ENCODE data around the gene KCNG3.

Gene KCNG3, protein sequence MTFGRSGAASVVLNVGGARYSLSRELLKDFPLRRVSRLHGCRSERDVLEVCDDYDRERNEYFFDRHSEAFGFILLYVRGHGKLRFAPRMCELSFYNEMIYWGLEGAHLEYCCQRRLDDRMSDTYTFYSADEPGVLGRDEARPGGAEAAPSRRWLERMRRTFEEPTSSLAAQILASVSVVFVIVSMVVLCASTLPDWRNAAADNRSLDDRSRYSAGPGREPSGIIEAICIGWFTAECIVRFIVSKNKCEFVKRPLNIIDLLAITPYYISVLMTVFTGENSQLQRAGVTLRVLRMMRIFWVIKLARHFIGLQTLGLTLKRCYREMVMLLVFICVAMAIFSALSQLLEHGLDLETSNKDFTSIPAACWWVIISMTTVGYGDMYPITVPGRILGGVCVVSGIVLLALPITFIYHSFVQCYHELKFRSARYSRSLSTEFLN

GRCh38 chr2:42493468-42494354, at the start of gene KCNG3:
TSS of gene KCNG3 (minus strand) at chr2:42493982. CDS start at chr2:42493501, 481 bp downstream.
- H3K4me1 ChIP-seq (ENCODE audit: control insufficient read depth in 1 of 2, insufficient read depth in 1 of 2, low read depth in 1 of 2, low read length in 1 of 2) = peaks cover 20 to 23% of the 10 kb centered on the region in 2 experiments
- H3K36me3 ChIP-seq = no peaks in the 10 kb centered on the region
- H3K27ac ChIP-seq = no peak within 1 kb of the TSS
- no peak for TF ChIP-seq CTCF (IDR thresholded peaks at IDR 0.05)
- peak within 1 kb of the TSS; percentile 49 to 62 for H3K4me3 ChIP-seq (ENCODE audit: low read depth in 1 of 2, low read length in 1 of 2)
- no peaks in the 10 kb centered on the region for H3K9me3 ChIP-seq
- H3K27me3 ChIP-seq = peaks cover 95% of the 10 kb centered on the region

GRCh38 chr2:42542871-42543270, 49.1 kb upstream of the KCNG3 start:
- Histone ChIP-seq H3K4me3 (ENCODE audit: low read depth in 1 of 2, low read length in 1 of 2) (no peak overlapping the region), H3K27ac (no peak overlapping the region), H3K36me3 (no peaks in the 10 kb centered on the region), H3K27me3 (peaks cover 13% of the 10 kb centered on the region), H3K9me3 (no peaks in the 10 kb centered on the region), H3K4me1 (ENCODE audit: control insufficient read depth in 1 of 2, insufficient read depth in 1 of 2, low read depth in 1 of 2, low read length in 1 of 2) (no peaks in the 10 kb centered on the region)
- TF ChIP-seq CTCF (IDR thresholded peaks at IDR 0.05) = no peak

DNA sequence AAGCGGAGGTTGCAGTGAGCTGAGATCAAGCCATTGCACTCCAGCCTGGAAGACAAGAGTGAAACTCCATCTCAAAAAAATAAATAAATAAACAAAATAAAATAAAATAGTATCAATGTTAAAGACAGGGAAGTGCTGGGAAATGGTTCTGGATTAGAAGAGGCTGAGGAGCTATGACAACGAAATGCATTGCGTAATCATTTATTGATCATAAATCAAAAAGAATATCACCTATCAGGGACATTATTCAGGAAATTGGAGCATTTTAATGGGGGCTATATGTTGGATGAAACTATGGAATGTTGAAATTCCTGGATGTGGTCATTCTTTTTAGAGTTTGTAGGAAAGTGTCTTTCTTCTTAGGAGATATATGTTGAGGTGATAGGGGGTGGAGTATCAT, 43.7 kb upstream of the KCNG3 start:
- Histone ChIP-seq H3K27me3 (no peaks in the 10 kb centered on the region), H3K36me3 (no peaks in the 10 kb centered on the region), H3K9me3 (no peaks in the 10 kb centered on the region), H3K4me1 (ENCODE audit: control insufficient read depth in 1 of 2, insufficient read depth in 1 of 2, low read depth in 1 of 2, low read length in 1 of 2) (no peaks in the 10 kb centered on the region), H3K27ac (no peak overlapping the region), H3K4me3 (ENCODE audit: low read depth in 1 of 2, low read length in 1 of 2) (no peak overlapping the region)
- no peak for TF ChIP-seq CTCF (IDR thresholded peaks at IDR 0.05)

DNA sequence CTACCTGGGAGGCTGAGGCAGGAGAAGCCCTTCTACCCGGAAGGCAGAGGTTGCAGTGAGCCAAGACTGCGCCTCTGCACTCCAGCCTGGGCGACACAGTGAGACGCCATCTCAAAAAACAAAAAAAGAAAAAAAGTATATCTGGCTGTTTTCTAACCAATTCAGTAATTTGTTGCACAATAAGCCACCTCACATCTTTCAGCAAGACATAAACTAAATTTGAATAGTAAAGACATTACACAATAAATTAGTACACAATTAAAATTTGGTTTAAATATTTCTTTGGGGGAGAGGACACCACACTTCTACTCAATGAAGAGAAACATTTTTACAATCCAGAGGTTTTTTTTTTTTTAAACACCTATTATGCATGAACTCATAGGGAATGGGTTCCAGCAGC, 38.6 kb upstream of the KCNG3 start:
- no peak for TF ChIP-seq CTCF (IDR thresholded peaks at IDR 0.05)
- no peaks in the 10 kb centered on the region for H3K4me1 ChIP-seq (ENCODE audit: control insufficient read depth in 1 of 2, insufficient read depth in 1 of 2, low read depth in 1 of 2, low read length in 1 of 2)
- H3K27ac ChIP-seq = no peak overlapping the region
- H3K9me3 ChIP-seq = no peaks in the 10 kb centered on the region
- H3K27me3 ChIP-seq = no peaks in the 10 kb centered on the region
- H3K4me3 ChIP-seq (ENCODE audit: low read depth in 1 of 2, low read length in 1 of 2) = no peak overlapping the region
- H3K36me3 ChIP-seq = no peaks in the 10 kb centered on the region

- Histone ChIP-seq H3K4me3 (ENCODE audit: low read depth in 1 of 2, low read length in 1 of 2) (no peak overlapping the region), H3K4me1 (ENCODE audit: control insufficient read depth in 1 of 2, insufficient read depth in 1 of 2, low read depth in 1 of 2, low read length in 1 of 2) (no peaks in the 10 kb centered on the region), H3K36me3 (no peaks in the 10 kb centered on the region), H3K27ac (no peak overlapping the region), H3K27me3 (no peaks in the 10 kb centered on the region), H3K9me3 (no peaks in the 10 kb centered on the region)
- TF ChIP-seq CTCF (IDR thresholded peaks at IDR 0.05) = no peak
Observed at GRCh38 chr2:42523341-42523740, 29.6 kb upstream of the KCNG3 start.

Data from neutrophil (primary cell).